GM19035 (cell line): ENCODE data around the gene TEX261.

ENCODE experiments used
- ATAC-seq: cut with Tn5 transposase; IDR thresholded peaks from one replicate; pipeline ENCODE4 v1.9.1; 2021; ENCODE audit not compliant: unreplicated experiment

Gene TEX261

GRCh38 chr2:70937866-70938585 lies 56.6 kb downstream of the TEX261 start:
- no peak for ATAC-seq

GRCh38 chr2:70936979-70937811 lies 57.5 kb downstream of the TEX261 start:
- no peak for ATAC-seq

GRCh38 chr2:70936165-70936978 lies 58.3 kb downstream of the TEX261 start:
- no peak for ATAC-seq
